Jurkat, Clone E6-1 (cell line): ENCODE results near the gene PCDHB16.
A peak's percentile ranks its signal among the peaks of the same experiment; 100 is the strongest.
"Not testable (repeated sequence)": the region's sequence is repeated elsewhere in the genome, so short reads cannot be mapped to it uniquely, and the experiment has no call there.

Experiments
- DNase-seq: peaks from one replicate; pipeline ENCODE4 v3.0.0-alpha.2; 2011; ENCODE audit warnings: low read depth, low spot score
- H3K4me3 ChIP-seq: 2 replicates; pipeline ENCODE4 v1.5.1; 2011; ENCODE audit warnings: mild to moderate bottlenecking, low read length, control low read depth, moderate library complexity

Gene PCDHB16

DNA sequence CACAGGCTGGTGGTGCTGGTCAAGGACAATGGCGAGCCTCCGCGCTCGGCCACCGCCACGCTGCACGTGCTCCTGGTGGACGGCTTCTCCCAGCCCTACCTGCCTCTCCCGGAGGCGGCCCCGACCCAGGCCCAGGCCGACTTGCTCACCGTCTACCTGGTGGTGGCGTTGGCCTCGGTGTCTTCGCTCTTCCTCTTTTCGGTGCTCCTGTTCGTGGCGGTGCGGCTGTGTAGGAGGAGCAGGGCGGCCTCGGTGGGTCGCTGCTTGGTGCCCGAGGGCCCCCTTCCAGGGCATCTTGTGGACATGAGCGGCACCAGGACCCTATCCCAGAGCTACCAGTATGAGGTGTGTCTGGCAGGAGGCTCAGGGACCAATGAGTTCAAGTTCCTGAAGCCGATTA lies 33.8 kb downstream of the PCDHB16 start:
- not testable (repeated sequence) for DNase-seq, H3K4me3 ChIP-seq

DNA sequence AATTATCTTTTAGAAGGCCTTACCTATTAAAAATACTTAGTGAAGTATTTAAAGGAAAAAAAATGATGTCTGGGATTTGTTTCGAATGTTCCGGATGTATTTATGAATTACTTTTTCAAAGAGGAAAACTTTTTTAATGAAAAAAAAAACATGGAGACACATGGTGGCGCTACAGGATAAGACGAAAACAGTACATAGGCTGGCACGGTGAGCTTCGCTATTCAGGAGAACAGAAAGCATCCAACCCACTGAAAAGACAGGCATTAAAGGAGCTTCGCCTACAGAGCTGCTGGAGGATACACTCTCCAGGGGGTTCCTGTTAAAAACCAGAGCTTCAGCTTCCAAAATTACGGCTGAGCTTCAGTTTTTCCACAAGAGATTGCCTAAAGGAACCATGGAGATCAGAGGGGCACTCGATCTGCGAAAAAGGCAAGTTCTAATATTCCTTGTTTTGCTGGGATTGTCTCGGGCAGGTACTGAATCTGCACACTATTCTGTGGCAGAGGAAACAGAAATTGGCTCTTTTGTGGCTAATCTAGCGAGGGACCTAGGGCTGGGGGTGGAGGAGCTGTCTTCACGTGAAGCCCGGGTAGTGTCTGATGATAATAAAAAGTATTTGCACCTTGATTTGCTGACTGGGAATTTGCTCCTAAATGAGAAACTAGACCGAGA lies 41.1 kb downstream of the PCDHB16 start, which contains the start of gene PCDHB14:
Gene PCDHB14, plus strand, starts transcription at position 232 of the 672 bp plus-strand sequence. Its CDS starts 163 bp downstream, at position 395.
- DNase-seq, result peak; percentile 51
- peak within 1 kb of the TSS; percentile 33 for H3K4me3 ChIP-seq

DNA sequence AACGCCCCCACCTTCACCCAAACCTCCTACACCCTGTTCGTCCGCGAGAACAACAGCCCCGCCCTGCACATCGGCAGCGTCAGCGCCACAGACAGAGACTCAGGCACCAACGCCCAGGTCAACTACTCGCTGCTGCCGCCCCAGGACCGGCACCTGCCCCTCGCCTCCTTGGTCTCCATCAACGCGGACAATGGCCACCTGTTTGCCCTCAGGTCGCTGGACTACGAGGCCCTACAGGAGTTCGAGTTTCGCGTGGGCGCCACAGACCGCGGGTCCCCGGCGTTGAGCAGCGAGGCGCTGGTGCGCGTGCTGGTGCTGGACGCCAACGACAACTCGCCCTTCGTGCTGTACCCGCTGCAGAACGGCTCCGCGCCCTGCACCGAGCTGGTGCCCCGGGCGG lies 42.7 kb downstream of the PCDHB16 start:
- not testable (repeated sequence) for H3K4me3 ChIP-seq, DNase-seq

DNA sequence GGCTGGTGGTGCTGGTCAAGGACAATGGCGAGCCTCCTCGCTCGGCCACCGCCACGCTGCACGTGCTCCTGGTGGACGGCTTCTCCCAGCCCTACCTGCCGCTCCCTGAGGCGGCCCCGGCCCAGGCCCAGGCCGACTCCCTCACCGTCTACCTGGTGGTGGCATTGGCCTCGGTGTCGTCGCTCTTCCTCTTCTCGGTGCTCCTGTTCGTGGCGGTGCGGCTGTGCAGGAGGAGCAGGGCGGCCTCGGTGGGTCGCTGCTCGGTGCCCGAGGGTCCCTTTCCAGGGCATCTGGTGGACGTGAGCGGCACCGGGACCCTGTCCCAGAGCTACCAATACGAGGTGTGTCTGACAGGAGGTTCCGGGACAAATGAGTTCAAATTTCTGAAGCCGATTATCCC lies 43.2 kb downstream of the PCDHB16 start:
- H3K4me3 ChIP-seq, DNase-seq: not testable (repeated sequence)

DNA sequence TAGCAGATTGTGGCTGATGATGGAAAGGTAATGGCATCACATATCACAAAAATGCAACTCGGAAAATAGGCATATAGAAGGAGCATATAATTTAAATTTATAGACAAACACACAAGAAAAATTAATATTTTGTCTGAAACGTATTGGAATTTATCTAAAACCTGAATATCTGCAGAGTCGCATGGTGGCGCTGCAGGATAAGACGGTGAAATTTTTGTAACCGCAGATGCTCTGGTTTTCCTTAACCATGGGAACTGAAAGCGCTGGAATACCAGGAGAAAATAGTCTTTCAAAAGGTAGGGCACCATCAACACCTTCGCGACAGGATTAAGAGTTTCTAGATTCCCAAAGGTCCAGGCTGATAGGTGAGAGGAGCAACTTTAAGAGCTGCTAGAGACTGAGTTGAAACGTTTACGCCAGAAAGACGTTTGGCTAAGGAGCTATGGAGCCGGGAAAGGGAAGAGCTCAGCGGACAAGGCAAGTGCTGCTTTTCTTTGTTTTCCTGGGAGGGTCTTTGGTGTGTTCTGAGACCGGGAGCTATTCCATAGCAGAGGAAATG lies 52.0 kb downstream of the PCDHB16 start:
- H3K4me3 ChIP-seq, result no peak overlapping the region

More for the DNA sequence above, 52.0 kb downstream of the PCDHB16 start:
- no peak for DNase-seq
